MCF 10A (cell line): Measurements from ENCODE around the gene UBE2V1. TPM values are rescaled to one million over a fixed set of nuclear protein-coding genes. Genes with fewer than 3 reads are reported as not detected.

Source experiments
- BruUV-seq: library from RNA; stranded (reverse); fragments of 400-500 nt; replicated peaks from 2 replicates; lab custom pipeline; 2021; lab: Mats Ljungman, UMichigan
- CTCF ChIA-PET: fragments of 300-600 bp; sonication (Branson Sonifier 250); formaldehyde crosslinking; extraction: SDS; loops from one replicate; lab custom pipeline; 2021; ENCODE audit warnings: antibody characterized with exemption, inconsistent platforms; lab: Yijun Ruan, JAX
- POLR2A ChIA-PET: fragments of 300-600, 350-650 bp; sonication (Branson Sonifier 250); formaldehyde crosslinking; extraction: SDS; loops from one replicate; lab custom pipeline; 2020; ENCODE audit warnings: antibody characterized with exemption, inconsistent platforms; lab: Yijun Ruan, JAX
- DNase-seq: peaks from one replicate; pipeline ENCODE4 v3.0.0-alpha.2; 2018; ENCODE audit not compliant: unreplicated experiment
- H3K27ac Mint-ChIP-seq: one replicate; pipeline ENCODE4 v1.8.0; 2022; ENCODE audit warnings: mild to moderate bottlenecking, low read depth, mixed read lengths; ENCODE audit not compliant: unreplicated experiment
- H3K27me3 Mint-ChIP-seq: one replicate; pipeline ENCODE4 v1.8.0; 2022; ENCODE audit warnings: mixed read lengths; ENCODE audit not compliant: insufficient read depth, unreplicated experiment
- H3K36me3 Mint-ChIP-seq: one replicate; pipeline ENCODE4 v1.8.0; 2022; ENCODE audit warnings: mild to moderate bottlenecking, moderate library complexity, mixed read lengths; ENCODE audit not compliant: insufficient read depth, unreplicated experiment
- H3K4me1 Mint-ChIP-seq: one replicate; pipeline ENCODE4 v1.8.0; 2022; ENCODE audit warnings: mixed read lengths; ENCODE audit not compliant: insufficient read depth, unreplicated experiment
- H3K4me3 Mint-ChIP-seq: one replicate; pipeline ENCODE4 v1.8.0; 2022; ENCODE audit warnings: mild to moderate bottlenecking, moderate library complexity, mixed read lengths; ENCODE audit not compliant: unreplicated experiment
- H3K9me3 Mint-ChIP-seq: one replicate; pipeline ENCODE4 v1.8.0; 2022; ENCODE audit warnings: mixed read lengths; ENCODE audit not compliant: unreplicated experiment
- intact Hi-C: fragments of 100-400 bp; cut with micrococcal nuclease; formaldehyde crosslinking; loops from 2 replicates; pipeline ENCODE4 v1.14.1; 2022
- total RNA-seq: library from RNA; stranded (reverse); gene quantifications from 2 replicates; pipeline ENCODE4 v1.2.3, GENCODE V29; 2022
- TF ChIP-seq, protein P1 (sequence below): fragments of 200-600 bp; IDR thresholded peaks from one replicate; pipeline ENCODE4 v1.8.0; 2022; ENCODE audit warnings: antibody characterized with exemption, mild to moderate bottlenecking; ENCODE audit not compliant: unreplicated experiment

The UBE2V1 gene
- total RNA-seq, 1 experiment from 2014 or later, result 99.5 TPM

GRCh38 chr20:50095476-50096078 is 17.4 kb downstream of the UBE2V1 start:
- H3K27ac Mint-ChIP-seq, result no peak overlapping the region
- ChIA-PET CTCF (interaction anchor here (6.7 kb wide), 1 partner anchor 10 kb away, joined by 60 read pairs; no protein-coding TSS in a partner anchor), POLR2A (interaction anchor here (0.9 to 9.1 kb wide), 2 partner anchors 16 to 158 kb away, joined by 4 to 104 read pairs; partner anchors contain the start of gene UBE2V1)
- no peak for DNase-seq
- intact Hi-C loops, result no loop called here
- no TSS peak for BruUV-seq
- H3K9me3 Mint-ChIP-seq, result no peaks in the 10 kb centered on the region
- H3K27me3 Mint-ChIP-seq, result no peaks in the 10 kb centered on the region
- no peak overlapping the region for H3K4me3 Mint-ChIP-seq
- TF ChIP-seq, protein P1, sequence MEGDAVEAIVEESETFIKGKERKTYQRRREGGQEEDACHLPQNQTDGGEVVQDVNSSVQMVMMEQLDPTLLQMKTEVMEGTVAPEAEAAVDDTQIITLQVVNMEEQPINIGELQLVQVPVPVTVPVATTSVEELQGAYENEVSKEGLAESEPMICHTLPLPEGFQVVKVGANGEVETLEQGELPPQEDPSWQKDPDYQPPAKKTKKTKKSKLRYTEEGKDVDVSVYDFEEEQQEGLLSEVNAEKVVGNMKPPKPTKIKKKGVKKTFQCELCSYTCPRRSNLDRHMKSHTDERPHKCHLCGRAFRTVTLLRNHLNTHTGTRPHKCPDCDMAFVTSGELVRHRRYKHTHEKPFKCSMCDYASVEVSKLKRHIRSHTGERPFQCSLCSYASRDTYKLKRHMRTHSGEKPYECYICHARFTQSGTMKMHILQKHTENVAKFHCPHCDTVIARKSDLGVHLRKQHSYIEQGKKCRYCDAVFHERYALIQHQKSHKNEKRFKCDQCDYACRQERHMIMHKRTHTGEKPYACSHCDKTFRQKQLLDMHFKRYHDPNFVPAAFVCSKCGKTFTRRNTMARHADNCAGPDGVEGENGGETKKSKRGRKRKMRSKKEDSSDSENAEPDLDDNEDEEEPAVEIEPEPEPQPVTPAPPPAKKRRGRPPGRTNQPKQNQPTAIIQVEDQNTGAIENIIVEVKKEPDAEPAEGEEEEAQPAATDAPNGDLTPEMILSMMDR, result no peak
- peaks cover 23% of the 10 kb centered on the region for H3K4me1 Mint-ChIP-seq
- H3K36me3 Mint-ChIP-seq, result peaks cover 49% of the 10 kb centered on the region

DNA sequence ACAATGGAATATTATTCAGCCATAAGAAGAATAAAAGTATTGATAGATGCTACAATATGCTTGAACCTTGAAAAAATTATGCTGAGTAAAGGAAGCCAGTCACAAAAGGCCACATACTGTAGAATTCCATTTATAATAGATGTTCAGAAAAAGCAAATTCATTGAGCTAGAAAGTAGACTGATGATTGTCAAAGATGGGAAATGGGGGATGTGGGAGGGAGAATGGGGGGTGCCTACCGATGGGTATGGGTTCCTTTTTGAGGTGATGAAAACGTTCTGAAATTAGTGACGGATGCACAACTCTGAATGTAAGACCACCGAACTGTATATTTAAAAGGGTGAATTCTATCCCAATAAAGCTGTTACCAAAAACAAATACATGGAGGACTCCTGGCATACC is 18.4 kb downstream of the UBE2V1 start:
- no peak for DNase-seq
- H3K4me3 Mint-ChIP-seq, result no peak overlapping the region
- ChIA-PET CTCF (interaction anchor here (0.6 to 3.0 kb wide), 6 partner anchors 8 to 458 kb away, joined by 3 to 14 read pairs (median 4); no protein-coding TSS in a partner anchor), POLR2A (interaction anchor here (0.7 to 12.9 kb wide), 5 partner anchors 9 to 246 kb away, joined by 3 to 177 read pairs (median 4); partner anchors contain the start of gene UBE2V1)
- H3K9me3 Mint-ChIP-seq, result no peaks in the 10 kb centered on the region
- TF ChIP-seq, protein P1, result no peak
- intact Hi-C loops, result no loop called here
- no peak overlapping the region for H3K27ac Mint-ChIP-seq
- H3K4me1 Mint-ChIP-seq, result peaks cover 23% of the 10 kb centered on the region
- H3K36me3 Mint-ChIP-seq, result peaks cover 55% of the 10 kb centered on the region
- no peaks in the 10 kb centered on the region for H3K27me3 Mint-ChIP-seq
- no TSS peak for BruUV-seq

GRCh38 chr20:50093240-50093639 is 19.7 kb downstream of the UBE2V1 start:
- BruUV-seq, result no TSS peak
- POLR2A ChIA-PET, result interaction anchor here (0.6 to 12.9 kb wide), 5 partner anchors 10 to 1344 kb away, joined by 3 to 177 read pairs (median 4); partner anchors contain the start of genes PEDS1 and UBE2V1

DNA sequence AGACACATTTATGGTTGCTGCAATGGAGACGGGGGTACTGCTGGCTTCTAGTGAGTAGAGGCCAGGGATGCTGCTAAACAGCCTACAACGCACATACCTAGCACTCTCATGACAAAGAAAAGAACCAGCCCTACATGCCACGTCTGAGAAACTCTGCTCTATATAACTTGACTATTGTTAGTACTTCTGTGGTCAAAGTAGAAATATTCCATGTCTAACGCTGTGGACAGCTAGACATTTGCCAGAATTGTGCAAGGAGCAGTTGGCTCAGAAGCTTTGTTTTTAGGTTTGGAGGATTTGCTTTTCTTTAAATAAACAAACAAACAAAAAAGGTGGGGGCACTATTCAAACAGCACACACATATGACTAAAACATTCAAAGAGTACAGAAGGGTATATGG is 20.5 kb downstream of the UBE2V1 start:
- CTCF ChIA-PET, result interaction anchor here (0.9 to 3.0 kb wide), 5 partner anchors 9 to 114 kb away, joined by 4 to 14 read pairs (median 5); no protein-coding TSS in a partner anchor
- POLR2A ChIA-PET, result interaction anchor here (0.5 to 12.9 kb wide), 3 partner anchors 11 to 61 kb away, joined by 3 to 177 read pairs (median 4); partner anchors contain the start of genes PEDS1 and UBE2V1
- no TSS peak for BruUV-seq

More at GRCh38 chr20:50093240-50093639, 19.7 kb downstream of the UBE2V1 start:
- peaks cover 20% of the 10 kb centered on the region for H3K4me1 Mint-ChIP-seq
- no peaks in the 10 kb centered on the region for H3K9me3 Mint-ChIP-seq
- H3K27me3 Mint-ChIP-seq, result no peaks in the 10 kb centered on the region
- DNase-seq, result no peak
- TF ChIP-seq, protein P1, result no peak
- CTCF ChIA-PET, result interaction anchor here (0.6 to 3.0 kb wide), 5 partner anchors 8 to 115 kb away, joined by 4 to 14 read pairs (median 5); no protein-coding TSS in a partner anchor
- peaks cover 68% of the 10 kb centered on the region for H3K36me3 Mint-ChIP-seq
- no peak overlapping the region for H3K27ac Mint-ChIP-seq
- H3K4me3 Mint-ChIP-seq, result no peak overlapping the region
- intact Hi-C loops, result no loop called here

More for the DNA sequence above, 20.5 kb downstream of the UBE2V1 start:
- no peak overlapping the region for H3K4me3 Mint-ChIP-seq
- no peaks in the 10 kb centered on the region for H3K27me3 Mint-ChIP-seq
- H3K27ac Mint-ChIP-seq, result no peak overlapping the region
- peaks cover 21% of the 10 kb centered on the region for H3K4me1 Mint-ChIP-seq
- TF ChIP-seq, protein P1, result no peak
- peak; percentile 34 for DNase-seq
- intact Hi-C loops, result no loop called here
- H3K36me3 Mint-ChIP-seq, result peaks cover 68% of the 10 kb centered on the region
- H3K9me3 Mint-ChIP-seq, result no peaks in the 10 kb centered on the region
